Measurements from ENCODE around the gene OR6J1.

OR6J1 gene

GRCh38 chr14:22599349-22599748 lies 44.8 kb downstream of the OR6J1 start:
- Histone ChIP-seq H4K20me1 (ENCODE audit: insufficient read depth, low read length) (no peaks in the 10 kb centered on the region), H3K27me3 (ENCODE audit: insufficient read depth, low read length, poor library complexity) (peaks cover 76% of the 10 kb centered on the region), H3K9ac (ENCODE audit: low read depth, low read length) (no peak overlapping the region), H3K27ac (ENCODE audit: low read length) (no peak overlapping the region), H3K4me1 (ENCODE audit: insufficient read depth, low read length) (peaks cover 13% of the 10 kb centered on the region), H3K4me3 (ENCODE audit: low read depth in 1 of 2, low read length in 2 of 2) (no peak overlapping the region), H3K4me2 (ENCODE audit: insufficient read depth, low read length) (no peak overlapping the region), H3K9me3 (ENCODE audit: insufficient read depth, low read length, severe bottlenecking) (no peaks in the 10 kb centered on the region), H2AFZ (ENCODE audit: low read depth, low read length) (no peak overlapping the region), H3K79me2 (ENCODE audit: insufficient read depth, low read length) (no peaks in the 10 kb centered on the region), H3K36me3 (ENCODE audit: insufficient read depth, low read length) (no peaks in the 10 kb centered on the region)
- DNase-seq (no peak), ATAC-seq (ENCODE audit: insufficient read depth, low read depth) (no peak)
- TF ChIP-seq, protein P1, sequence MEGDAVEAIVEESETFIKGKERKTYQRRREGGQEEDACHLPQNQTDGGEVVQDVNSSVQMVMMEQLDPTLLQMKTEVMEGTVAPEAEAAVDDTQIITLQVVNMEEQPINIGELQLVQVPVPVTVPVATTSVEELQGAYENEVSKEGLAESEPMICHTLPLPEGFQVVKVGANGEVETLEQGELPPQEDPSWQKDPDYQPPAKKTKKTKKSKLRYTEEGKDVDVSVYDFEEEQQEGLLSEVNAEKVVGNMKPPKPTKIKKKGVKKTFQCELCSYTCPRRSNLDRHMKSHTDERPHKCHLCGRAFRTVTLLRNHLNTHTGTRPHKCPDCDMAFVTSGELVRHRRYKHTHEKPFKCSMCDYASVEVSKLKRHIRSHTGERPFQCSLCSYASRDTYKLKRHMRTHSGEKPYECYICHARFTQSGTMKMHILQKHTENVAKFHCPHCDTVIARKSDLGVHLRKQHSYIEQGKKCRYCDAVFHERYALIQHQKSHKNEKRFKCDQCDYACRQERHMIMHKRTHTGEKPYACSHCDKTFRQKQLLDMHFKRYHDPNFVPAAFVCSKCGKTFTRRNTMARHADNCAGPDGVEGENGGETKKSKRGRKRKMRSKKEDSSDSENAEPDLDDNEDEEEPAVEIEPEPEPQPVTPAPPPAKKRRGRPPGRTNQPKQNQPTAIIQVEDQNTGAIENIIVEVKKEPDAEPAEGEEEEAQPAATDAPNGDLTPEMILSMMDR (IDR thresholded peaks at IDR 0.05; ENCODE audit: borderline replicate concordance, extremely low read depth, low read length, poor library complexity, severe bottlenecking), result no peak
- no peak for TF ChIP-seq EZH2 (IDR thresholded peaks at IDR 0.05; ENCODE audit: borderline replicate concordance, low read depth, low read length, severe bottlenecking)

DNA sequence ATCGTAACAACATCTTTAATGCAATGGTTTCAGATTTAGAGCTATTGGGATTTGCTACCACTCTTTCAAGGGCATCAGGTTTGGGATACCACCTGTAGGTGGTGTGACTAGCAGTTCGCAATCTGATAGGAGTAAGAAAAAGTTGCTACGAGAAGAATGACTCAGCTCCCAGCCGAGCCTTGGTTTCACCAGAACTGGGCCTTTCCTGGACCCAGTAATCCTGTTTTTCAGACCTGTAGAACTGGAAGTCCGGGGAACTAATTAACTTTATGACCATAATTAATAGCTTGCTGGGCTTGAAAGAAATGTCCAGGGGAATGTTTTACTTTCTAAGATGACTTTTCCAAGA lies 45.3 kb downstream of the OR6J1 start:
- Histone ChIP-seq H3K4me2 (ENCODE audit: insufficient read depth, low read length) (peak overlapping the region; percentile 89), H3K27ac (ENCODE audit: low read length) (no peak overlapping the region), H4K20me1 (ENCODE audit: insufficient read depth, low read length) (no peaks in the 10 kb centered on the region), H3K4me1 (ENCODE audit: insufficient read depth, low read length) (peaks cover 13% of the 10 kb centered on the region), H3K9ac (ENCODE audit: low read depth, low read length) (peak overlapping the region; percentile 49; the same call in 1 of the 2 replicates), H3K4me3 (ENCODE audit: low read depth in 1 of 2, low read length in 2 of 2) (peak overlapping the region in 1 of 2 experiments; percentile 67; a peak in 1 of 4 replicates), H3K27me3 (ENCODE audit: insufficient read depth, low read length, poor library complexity) (peaks cover 81% of the 10 kb centered on the region), H3K79me2 (ENCODE audit: insufficient read depth, low read length) (no peaks in the 10 kb centered on the region), H2AFZ (ENCODE audit: low read depth, low read length) (peak overlapping the region; percentile 91; the same call in 1 of the 2 replicates), H3K36me3 (ENCODE audit: insufficient read depth, low read length) (no peaks in the 10 kb centered on the region), H3K9me3 (ENCODE audit: insufficient read depth, low read length, severe bottlenecking) (no peaks in the 10 kb centered on the region)
- no peak for TF ChIP-seq EZH2 (IDR thresholded peaks at IDR 0.05; ENCODE audit: borderline replicate concordance, low read depth, low read length, severe bottlenecking)
- TF ChIP-seq, protein P1 (IDR thresholded peaks at IDR 0.05; ENCODE audit: borderline replicate concordance, extremely low read depth, low read length, poor library complexity, severe bottlenecking), result no peak
- ATAC-seq (ENCODE audit: insufficient read depth, low read depth) (no peak), DNase-seq (no peak)

DNA sequence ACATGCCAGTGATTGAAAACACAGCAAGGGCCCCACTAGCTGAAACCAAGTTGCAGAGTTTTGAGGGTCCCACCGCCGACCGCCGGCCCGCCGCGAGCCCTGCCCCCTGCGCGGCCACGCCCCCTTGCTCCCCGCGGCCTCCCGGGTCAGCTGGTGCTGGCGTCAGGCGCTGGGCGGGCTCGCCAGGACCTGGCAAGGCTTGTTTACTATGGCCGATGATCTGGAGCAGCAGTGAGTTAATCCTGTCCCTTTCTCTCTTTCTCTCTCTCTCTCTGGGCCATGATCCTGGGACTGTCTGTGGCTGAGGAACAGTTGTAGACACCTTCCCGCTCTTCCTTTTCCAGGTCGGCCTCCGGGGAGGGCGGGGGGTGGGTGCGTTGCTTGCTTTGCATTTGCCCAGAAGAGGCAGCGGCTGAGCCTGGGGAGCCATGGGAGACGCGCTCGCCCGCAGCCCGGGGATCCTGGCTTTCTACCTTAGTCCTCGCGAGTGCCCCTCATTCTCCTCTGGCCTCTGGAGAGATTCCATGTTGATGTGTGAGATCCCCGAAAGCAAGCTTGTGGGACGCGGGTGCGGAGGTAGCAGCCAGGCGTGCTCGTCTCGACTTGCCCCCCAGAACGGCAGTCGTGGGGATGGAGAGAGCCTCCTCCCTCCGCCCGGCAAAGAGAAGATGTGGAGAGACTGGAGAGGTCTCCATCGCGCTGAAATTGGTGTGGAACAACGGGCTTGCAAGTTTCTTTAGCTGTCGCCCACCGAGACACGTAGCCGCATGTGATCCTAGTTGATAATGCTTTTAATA lies 45.9 kb downstream of the OR6J1 start, which contains the start of gene ABHD4:
TSS of gene ABHD4 (plus strand) at position 202 of the 797 bp plus-strand sequence. CDS start at position 209, 7 bp downstream.
- H3K9me3 ChIP-seq (ENCODE audit: insufficient read depth, low read length, severe bottlenecking), result no peaks in the 10 kb centered on the region
- no peaks in the 10 kb centered on the region for H3K79me2 ChIP-seq (ENCODE audit: insufficient read depth, low read length)
- peak within 1 kb of the TSS; percentile 89 for H3K4me2 ChIP-seq (ENCODE audit: insufficient read depth, low read length)
- peak within 1 kb of the TSS; percentile 17 to 67 for H3K4me3 ChIP-seq (ENCODE audit: low read depth in 1 of 2, low read length in 2 of 2)
- H3K4me1 ChIP-seq (ENCODE audit: insufficient read depth, low read length), result peaks cover 13% of the 10 kb centered on the region
- H3K27ac ChIP-seq (ENCODE audit: low read length), result no peak within 1 kb of the TSS
- peak; percentile 67 for ATAC-seq (ENCODE audit: insufficient read depth, low read depth)
- peak within 1 kb of the TSS; percentile 91 for H2AFZ ChIP-seq (ENCODE audit: low read depth, low read length)
- peak within 1 kb of the TSS; percentile 49 for H3K9ac ChIP-seq (ENCODE audit: low read depth, low read length)
- no peaks in the 10 kb centered on the region for H3K36me3 ChIP-seq (ENCODE audit: insufficient read depth, low read length)
- peaks cover 86% of the 10 kb centered on the region for H3K27me3 ChIP-seq (ENCODE audit: insufficient read depth, low read length, poor library complexity)
- TF ChIP-seq, protein P1 (IDR thresholded peaks at IDR 0.05; ENCODE audit: borderline replicate concordance, extremely low read depth, low read length, poor library complexity, severe bottlenecking), result no peak
- TF ChIP-seq EZH2 (IDR thresholded peaks at IDR 0.05; ENCODE audit: borderline replicate concordance, low read depth, low read length, severe bottlenecking), result peak; percentile 60
- peak; percentile 20 for DNase-seq
- H4K20me1 ChIP-seq (ENCODE audit: insufficient read depth, low read length), result no peaks in the 10 kb centered on the region

Measured in DND-41 (cell line).